ENCODE results near the gene LRRC56.

LRRC56 gene

GRCh38 chr11:536841-537621 lies at the start of gene LRRC56:
Gene LRRC56, plus strand, starts transcription at chr11:537527. Its CDS starts 3,158 bp downstream, at chr11:540685.
- no peak for FAIRE-seq

- no peak for FAIRE-seq
Observed at GRCh38 chr11:487571-488021, 49.7 kb upstream of the LRRC56 start.

- FAIRE-seq: no peak
Observed at GRCh38 chr11:488062-488461, 49.3 kb upstream of the LRRC56 start.

GRCh38 chr11:488579-488978 lies 48.7 kb upstream of the LRRC56 start:
- FAIRE-seq: no peak

GRCh38 chr11:488992-489391 lies 48.3 kb upstream of the LRRC56 start:
- FAIRE-seq: no peak

- no peak for FAIRE-seq
Observed at GRCh38 chr11:489610-490185, 47.6 kb upstream of the LRRC56 start.

- no peak for FAIRE-seq
Observed at GRCh38 chr11:490186-490929, 47.0 kb upstream of the LRRC56 start.

GRCh38 chr11:490930-491260 lies 46.4 kb upstream of the LRRC56 start:
- FAIRE-seq: no peak

- no peak for FAIRE-seq
Observed at GRCh38 chr11:491358-491757, 46.0 kb upstream of the LRRC56 start.

- no peak for FAIRE-seq
Observed at GRCh38 chr11:492427-493226, 44.7 kb upstream of the LRRC56 start.

GRCh38 chr11:494761-495536 lies 42.4 kb upstream of the LRRC56 start:
- no peak for FAIRE-seq

GRCh38 chr11:495537-495931 lies 41.8 kb upstream of the LRRC56 start:
- FAIRE-seq: no peak

GRCh38 chr11:496834-497564 lies 40.3 kb upstream of the LRRC56 start:
- no peak for FAIRE-seq

GRCh38 chr11:497565-498296 lies 39.6 kb upstream of the LRRC56 start:
- FAIRE-seq: no peak

- FAIRE-seq: no peak
Observed at GRCh38 chr11:498297-499181, 38.8 kb upstream of the LRRC56 start.

- FAIRE-seq: no peak
Observed at GRCh38 chr11:499201-500076, 37.9 kb upstream of the LRRC56 start.

- FAIRE-seq: no peak
Observed at GRCh38 chr11:501001-501682, 36.2 kb upstream of the LRRC56 start.

GRCh38 chr11:501683-502287 lies 35.5 kb upstream of the LRRC56 start:
- no peak for FAIRE-seq

Measured in G401.6 (cell line).